Germinal center (tissue), 1 donor: ENCODE measurements around the gene ZBTB40.
A peak's percentile ranks its signal among the peaks of the same experiment; 100 is the strongest.

Source experiments
- DNase-seq: peaks from one replicate; pipeline ENCODE4 v3.0.0; 2012; ENCODE audit warnings: mixed read lengths, low spot score

ZBTB40 gene

GRCh38 chr1:22426781-22427180 lies 24.9 kb upstream of the ZBTB40 start:
- no peak for DNase-seq

GRCh38 chr1:22428672-22429071 lies 23.0 kb upstream of the ZBTB40 start:
- peak; percentile 79 for DNase-seq

GRCh38 chr1:22431965-22432364 lies 19.7 kb upstream of the ZBTB40 start:
- DNase-seq, result peak; percentile 23

GRCh38 chr1:22434717-22435116 lies 16.9 kb upstream of the ZBTB40 start:
- no peak for DNase-seq

GRCh38 chr1:22436948-22437347 lies 14.7 kb upstream of the ZBTB40 start:
- DNase-seq, result no peak

GRCh38 chr1:22437573-22437972 lies 14.1 kb upstream of the ZBTB40 start:
- no peak for DNase-seq

- DNase-seq, result no peak
Observed at GRCh38 chr1:22440582-22440981, 11.1 kb upstream of the ZBTB40 start.

GRCh38 chr1:22442212-22442894 lies 9.3 kb upstream of the ZBTB40 start:
- DNase-seq, result no peak

- no peak for DNase-seq
Observed at GRCh38 chr1:22443332-22443731, 8.3 kb upstream of the ZBTB40 start.

GRCh38 chr1:22444856-22445255 lies 6.8 kb upstream of the ZBTB40 start:
- DNase-seq, result no peak

- no peak for DNase-seq
Observed at GRCh38 chr1:22447621-22448111, 4.0 kb upstream of the ZBTB40 start.

- DNase-seq, result no peak
Observed at GRCh38 chr1:22449636-22450035, 2.0 kb upstream of the ZBTB40 start.

GRCh38 chr1:22450351-22451021 lies 1.2 kb upstream of the ZBTB40 start:
- no peak for DNase-seq

- DNase-seq, result peak; percentile 9
Observed at GRCh38 chr1:22452481-22452957, 868 bp downstream of the ZBTB40 start.

- DNase-seq, result no peak
Observed at GRCh38 chr1:22453181-22453580, 1.5 kb downstream of the ZBTB40 start.

- no peak for DNase-seq
Observed at GRCh38 chr1:22454476-22455056, 2.9 kb downstream of the ZBTB40 start.

GRCh38 chr1:22457345-22457744 lies 5.7 kb downstream of the ZBTB40 start:
- no peak for DNase-seq

- no peak for DNase-seq
Observed at GRCh38 chr1:22457836-22458235, 6.2 kb downstream of the ZBTB40 start.

- DNase-seq, result no peak
Observed at GRCh38 chr1:22461100-22461499, 9.4 kb downstream of the ZBTB40 start.

GRCh38 chr1:22461678-22462527 lies 10.3 kb downstream of the ZBTB40 start:
- DNase-seq, result no peak

- DNase-seq, result no peak
Observed at GRCh38 chr1:22462928-22463327, 11.3 kb downstream of the ZBTB40 start.

GRCh38 chr1:22465015-22465565 lies 13.4 kb downstream of the ZBTB40 start:
- DNase-seq, result no peak
